NCI-H2081 (cell line): ENCODE measurements around the gene CREB3L1.

Source experiments
- DNase-seq, 2 experiments: peaks; one replicate each; lab custom pipeline; 2025; lab: John Stamatoyannopoulos, UW

Gene CREB3L1, protein sequence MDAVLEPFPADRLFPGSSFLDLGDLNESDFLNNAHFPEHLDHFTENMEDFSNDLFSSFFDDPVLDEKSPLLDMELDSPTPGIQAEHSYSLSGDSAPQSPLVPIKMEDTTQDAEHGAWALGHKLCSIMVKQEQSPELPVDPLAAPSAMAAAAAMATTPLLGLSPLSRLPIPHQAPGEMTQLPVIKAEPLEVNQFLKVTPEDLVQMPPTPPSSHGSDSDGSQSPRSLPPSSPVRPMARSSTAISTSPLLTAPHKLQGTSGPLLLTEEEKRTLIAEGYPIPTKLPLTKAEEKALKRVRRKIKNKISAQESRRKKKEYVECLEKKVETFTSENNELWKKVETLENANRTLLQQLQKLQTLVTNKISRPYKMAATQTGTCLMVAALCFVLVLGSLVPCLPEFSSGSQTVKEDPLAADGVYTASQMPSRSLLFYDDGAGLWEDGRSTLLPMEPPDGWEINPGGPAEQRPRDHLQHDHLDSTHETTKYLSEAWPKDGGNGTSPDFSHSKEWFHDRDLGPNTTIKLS

DNA sequence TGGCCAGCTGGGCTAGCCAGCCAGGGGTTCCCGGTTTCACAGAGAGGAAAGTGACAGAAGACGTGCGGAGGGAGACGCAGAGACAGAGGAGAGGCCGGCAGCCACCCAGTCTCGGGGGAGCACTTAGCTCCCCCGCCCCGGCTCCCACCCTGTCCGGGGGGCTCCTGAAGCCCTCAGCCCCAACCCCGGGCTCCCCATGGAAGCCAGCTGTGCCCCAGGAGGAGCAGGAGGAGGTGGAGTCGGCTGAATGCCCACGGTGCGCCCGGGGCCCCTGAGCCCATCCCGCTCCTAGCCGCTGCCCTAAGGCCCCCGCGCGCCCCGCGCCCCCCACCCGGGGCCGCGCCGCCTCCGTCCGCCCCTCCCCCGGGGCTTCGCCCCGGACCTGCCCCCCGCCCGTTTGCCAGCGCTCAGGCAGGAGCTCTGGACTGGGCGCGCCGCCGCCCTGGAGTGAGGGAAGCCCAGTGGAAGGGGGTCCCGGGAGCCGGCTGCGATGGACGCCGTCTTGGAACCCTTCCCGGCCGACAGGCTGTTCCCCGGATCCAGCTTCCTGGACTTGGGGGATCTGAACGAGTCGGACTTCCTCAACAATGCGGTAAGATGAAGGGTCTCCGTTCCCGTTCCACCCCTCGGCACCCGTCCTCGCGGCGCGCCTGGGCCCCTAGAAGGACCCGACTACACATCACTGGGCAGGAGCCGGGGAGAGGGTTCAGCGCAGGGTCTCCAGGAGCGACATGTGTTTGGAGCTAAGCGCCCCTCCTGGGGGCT is at the start of gene CREB3L1:
TSS of gene CREB3L1 (plus strand) at position 41 of the 765 bp plus-strand sequence. CDS start at position 491, 450 bp downstream.
- no peak for DNase-seq

- no peak for DNase-seq
Measured at GRCh38 chr11:46229230-46229629, 48.2 kb upstream of the CREB3L1 start.

DNA sequence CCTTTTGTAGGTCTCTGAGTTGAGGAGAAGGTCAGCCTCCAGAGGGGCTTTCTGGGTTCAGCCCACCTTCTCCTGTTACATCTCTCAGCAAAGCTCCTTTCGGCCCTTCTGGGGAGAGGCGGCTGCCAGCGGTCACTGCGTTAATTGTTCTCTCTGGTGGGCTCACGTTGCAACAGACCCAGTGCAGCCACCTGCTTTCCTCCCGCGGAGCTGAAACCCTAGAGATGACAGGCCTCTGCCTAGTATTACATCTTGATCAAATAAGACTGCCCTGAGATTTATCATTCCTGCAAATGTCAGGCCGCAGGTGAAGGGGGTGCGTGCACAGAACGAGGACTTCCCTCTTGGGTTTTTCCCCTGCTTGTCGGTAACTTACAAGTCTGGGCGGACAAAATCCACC is 43.2 kb upstream of the CREB3L1 start:
- no peak for DNase-seq

- no peak for DNase-seq
Measured at GRCh38 chr11:46235777-46236688, 41.4 kb upstream of the CREB3L1 start.

GRCh38 chr11:46236918-46237247 is 40.6 kb upstream of the CREB3L1 start:
- DNase-seq, result no peak

DNA sequence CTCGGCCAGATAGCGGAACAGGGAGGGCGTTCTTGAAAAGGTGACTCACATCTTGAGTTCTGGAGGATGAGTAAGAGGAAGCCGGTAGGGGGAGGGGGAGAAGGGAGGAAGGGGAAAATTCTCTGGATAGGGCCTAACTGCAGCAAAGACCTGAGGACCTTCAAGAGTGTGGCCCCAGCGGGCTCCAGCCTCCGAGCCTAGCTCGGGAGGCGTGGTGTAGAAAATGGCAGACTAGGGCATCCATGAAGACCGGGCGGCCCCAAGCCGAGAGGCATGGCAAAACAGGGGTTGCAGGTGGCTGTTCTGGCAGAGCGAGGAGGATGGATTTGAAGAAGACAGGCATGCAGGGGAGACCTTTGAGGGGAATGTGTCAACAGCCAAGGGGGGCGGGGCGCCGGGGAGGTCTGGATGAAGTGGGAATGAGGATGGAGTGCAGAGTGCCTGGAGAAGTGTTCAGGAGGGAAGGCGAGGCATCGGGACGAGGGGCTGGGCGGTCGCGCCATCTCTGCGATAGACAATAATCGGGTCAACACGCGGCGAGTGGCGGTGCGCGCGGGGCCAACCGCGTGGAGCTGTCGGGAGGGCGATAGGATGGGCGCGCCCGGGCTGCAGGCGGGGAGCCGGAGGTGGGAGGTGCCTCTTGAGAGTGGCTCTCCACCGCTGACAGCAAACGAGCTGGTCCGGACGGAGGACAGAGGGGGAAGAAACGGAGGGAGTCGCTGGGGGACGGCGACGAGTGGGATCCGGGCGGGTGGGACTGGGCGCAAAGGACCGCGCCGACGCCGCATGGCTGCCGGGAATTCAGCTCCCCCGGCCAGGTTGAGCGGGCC is 40.0 kb upstream of the CREB3L1 start:
- no peak for DNase-seq

DNA sequence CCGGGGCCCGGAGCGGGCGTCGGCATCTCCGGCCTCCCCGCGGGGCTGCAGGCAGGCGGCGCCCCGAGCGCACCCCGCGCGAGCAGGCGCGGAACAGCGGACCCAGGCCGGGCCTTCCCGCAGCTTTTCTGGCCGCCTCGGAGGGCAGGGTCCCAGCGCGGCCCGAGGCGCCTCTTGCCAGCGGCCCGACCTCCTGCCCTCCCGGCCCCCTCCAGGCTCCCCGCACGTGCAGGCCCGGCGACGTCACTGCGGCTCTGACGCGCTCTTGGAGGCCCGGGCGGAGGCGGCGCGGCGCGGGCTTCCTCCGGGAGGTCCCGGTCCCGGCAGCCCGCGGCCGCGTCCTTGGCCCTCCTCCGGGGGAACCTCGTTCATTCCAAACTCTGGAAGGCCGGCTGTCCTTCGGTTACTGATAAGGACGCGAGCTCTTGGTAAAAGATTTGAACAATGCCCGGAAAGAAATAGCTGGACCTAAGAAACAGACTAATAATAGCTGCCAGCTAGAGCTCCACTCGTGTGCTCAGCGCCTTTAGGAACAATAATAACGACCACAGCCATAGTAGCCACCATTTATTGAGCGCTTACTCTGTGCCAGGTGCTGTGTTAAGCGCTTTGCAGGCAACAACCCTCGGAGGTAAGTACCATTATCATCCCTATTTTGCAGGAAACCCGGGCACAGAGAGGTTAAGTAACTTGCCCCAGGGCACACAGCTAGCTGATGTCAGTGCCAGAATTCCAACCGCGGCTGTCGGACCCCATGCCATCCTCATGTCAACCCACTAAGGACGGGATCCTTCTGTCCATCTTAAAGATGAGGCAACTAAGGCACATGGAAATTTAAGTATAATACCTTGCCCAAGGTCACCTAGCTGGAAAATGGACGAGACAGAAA is 39.1 kb upstream of the CREB3L1 start:
- DNase-seq, result peak; percentile 27 to 28

GRCh38 chr11:46238967-46239800 is 38.3 kb upstream of the CREB3L1 start:
- DNase-seq, result peak; percentile 65 to 80

DNA sequence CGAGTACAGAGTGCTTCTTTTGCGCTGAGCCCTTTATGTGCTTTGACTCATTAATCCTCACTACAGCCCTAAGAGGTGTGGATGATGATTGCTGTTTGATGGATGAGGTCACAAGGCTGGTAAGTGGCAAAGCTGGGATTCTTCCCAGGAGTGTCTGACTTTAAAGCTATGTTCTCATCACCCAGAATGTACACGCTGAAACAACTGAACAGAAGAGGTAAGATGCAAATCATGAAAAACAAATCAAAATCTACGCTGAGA is 37.7 kb upstream of the CREB3L1 start:
- no peak for DNase-seq

DNA sequence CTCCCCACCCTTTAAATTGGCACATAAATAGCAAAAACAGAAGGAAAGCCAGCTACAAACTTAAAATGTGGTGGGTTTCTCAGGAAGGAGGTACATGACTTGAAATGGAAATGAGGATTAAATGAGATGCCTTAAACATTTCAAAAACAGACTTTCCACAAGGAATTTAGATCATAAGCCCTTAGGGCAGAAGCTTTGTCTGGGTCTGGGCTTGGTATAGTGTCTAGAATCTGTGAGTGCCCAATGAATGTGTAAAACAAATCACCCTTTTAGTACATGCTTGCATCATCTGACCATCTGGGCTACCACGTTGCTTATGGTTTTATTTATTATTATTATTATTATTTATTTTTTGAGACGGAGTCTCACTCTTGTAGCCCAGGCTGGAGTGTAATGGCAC is 37.1 kb upstream of the CREB3L1 start:
- no peak for DNase-seq

DNA sequence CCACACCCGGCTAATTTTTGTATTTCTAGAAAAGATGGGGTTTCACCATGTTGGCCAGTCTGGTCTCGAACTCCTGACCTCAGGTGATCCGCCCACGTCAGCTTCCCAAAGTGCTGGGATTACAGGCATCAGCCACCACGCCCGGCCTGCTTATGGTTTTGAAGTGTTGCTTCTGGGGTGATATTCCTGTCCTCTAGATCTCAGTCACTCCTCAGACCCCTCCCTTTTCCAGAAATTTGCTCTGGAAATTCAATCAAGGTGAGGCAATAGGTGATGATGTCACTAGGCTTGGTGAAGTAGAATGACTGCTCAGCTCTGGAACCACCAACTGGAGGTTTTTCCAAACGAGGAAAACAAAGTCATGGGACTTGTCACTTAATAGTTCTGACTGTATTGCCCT is 36.6 kb upstream of the CREB3L1 start:
- no peak for DNase-seq

GRCh38 chr11:46242041-46242951 is 35.2 kb upstream of the CREB3L1 start:
- no peak for DNase-seq

DNA sequence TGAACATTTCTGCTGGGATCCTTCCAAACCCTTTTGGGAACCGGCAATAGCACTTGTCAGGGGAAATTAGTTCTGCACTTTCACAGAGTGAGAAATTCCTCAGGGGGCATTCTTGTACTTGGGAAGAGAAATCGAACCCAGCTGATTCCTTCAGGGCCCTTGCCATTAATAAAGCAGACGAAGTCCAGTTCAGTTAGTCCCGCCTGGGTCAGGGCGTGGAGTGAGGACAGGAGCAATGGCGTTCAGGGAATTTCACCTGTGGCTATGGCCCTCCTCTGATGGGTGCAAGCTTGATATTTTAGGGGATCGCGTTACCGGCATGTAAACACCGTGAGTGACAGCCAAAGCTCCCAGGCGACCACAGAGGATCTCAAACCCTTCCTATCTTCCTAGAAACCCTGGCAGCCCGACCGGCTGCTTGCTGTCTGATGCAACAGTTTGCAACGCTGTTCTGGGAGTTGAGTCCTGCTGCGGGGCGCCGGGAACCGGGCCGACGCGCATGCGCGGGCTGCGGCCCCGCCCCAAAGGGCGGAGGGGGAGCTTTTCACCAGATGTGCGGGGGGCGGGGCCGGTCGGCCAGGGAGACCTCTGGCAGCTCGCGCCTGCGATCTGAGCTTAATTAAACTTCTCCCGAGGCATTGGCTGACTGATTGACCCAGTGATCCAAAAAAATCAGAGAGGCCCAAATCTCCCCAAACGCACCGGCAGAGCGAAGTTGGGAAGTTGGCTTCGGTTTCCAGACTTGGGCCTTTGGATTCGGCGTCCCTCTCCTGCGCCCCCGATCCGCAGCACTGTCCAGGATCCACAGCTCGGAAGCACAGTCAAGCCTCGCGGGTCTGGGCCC is 34.3 kb upstream of the CREB3L1 start:
- DNase-seq, result peak; percentile 85 to 91

DNA sequence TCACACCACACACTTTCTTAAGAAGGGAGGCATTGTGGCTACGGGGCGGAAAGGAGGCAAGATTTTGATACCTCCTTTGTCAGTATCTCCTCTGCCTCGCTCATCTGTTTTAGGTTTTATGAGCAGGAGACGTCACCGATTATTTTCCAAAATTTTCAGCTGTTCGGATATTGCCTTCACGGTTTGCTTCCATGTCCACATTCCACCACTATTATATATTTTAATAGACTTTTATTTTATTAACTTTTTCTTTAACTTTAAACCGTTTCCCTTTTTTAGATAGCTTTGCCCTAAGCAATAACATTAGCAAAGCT is 33.7 kb upstream of the CREB3L1 start:
- DNase-seq, result no peak

GRCh38 chr11:46246521-46246920 is 30.9 kb upstream of the CREB3L1 start:
- no peak for DNase-seq

- no peak for DNase-seq
Measured at GRCh38 chr11:46247090-46247489, 30.4 kb upstream of the CREB3L1 start.

- DNase-seq, result peak; percentile 83 to 92
Measured at GRCh38 chr11:46247659-46248058, 29.8 kb upstream of the CREB3L1 start.
